Prostate gland (tissue), 2 donors: ENCODE results near the gene SERPINE2. TPM values are rescaled to one million over a fixed set of nuclear protein-coding genes. Genes with fewer than 3 reads are reported as not detected.
"Not testable (repeated sequence)": the region's sequence is repeated elsewhere in the genome, so short reads cannot be mapped to it uniquely, and the experiment has no call there.

ENCODE experiments used
- DNase-seq: peaks from one replicate; pipeline ENCODE4 v3.0.0-alpha.2; 2019; ENCODE audit warnings: low spot score
- H3K27ac ChIP-seq, 2 donors: fragments of 200-600 bp; sonication (generic); 2 replicates each; pipeline ENCODE4 v1.5.1; 2017 to 2019
- H3K27me3 ChIP-seq: fragments of 200-600 bp; sonication (generic); replicated peaks from 2 replicates; pipeline ENCODE4 v1.5.1; 2019; ENCODE audit not compliant: insufficient read depth
- H3K36me3 ChIP-seq, 2 donors: fragments of 200-600 bp; sonication (generic); 1 replicate in 1 of 2; 2 replicates in 1 of 2; pipeline versions ENCODE4 v1.5.1 to v1.8.1; 2017 to 2019
- H3K4me1 ChIP-seq: fragments of 200-600 bp; sonication (generic); replicated peaks from 2 replicates; pipeline ENCODE4 v1.5.1; 2019
- H3K4me3 ChIP-seq, 2 donors: fragments of 200-600 bp; sonication (generic); 2 replicates each; pipeline ENCODE4 v1.5.1; 2017 to 2019
- H3K9me3 ChIP-seq: fragments of 200-600 bp; sonication (generic); 2 replicates; pipeline ENCODE4 v1.5.1; 2017
- POLR2A ChIP-seq: fragments of 450-650 bp; IDR thresholded peaks from one replicate; pipeline ENCODE4 v1.6.1; 2016; ENCODE audit warnings: antibody characterized with exemption, mild to moderate bottlenecking
- POLR2AphosphoS5 ChIP-seq: sonication (generic); formaldehyde crosslinking; IDR thresholded peaks from one replicate; pipeline ENCODE4 v1.6.1; 2017; ENCODE audit warnings: antibody characterized with exemption
- WGBS: methylation state at CpG from one replicate; pipeline ENCODE4 v1.1.5; 2018; 5-methylcytosine and 5-hydroxymethylcytosine counted together
- intact Hi-C: fragments of 100-400 bp; cut with DNase I; formaldehyde crosslinking; loops from one replicate; pipeline ENCODE4 v1.14.2; 2022
- total RNA-seq, 2 donors: library from RNA; depleted of rRNA; stranded (reverse); fragments of >200 nt; gene quantifications; one replicate each; pipeline ENCODE4 v1.1.0, GENCODE V29; 2016
- TF ChIP-seq, protein P1 (sequence below), 4 experiments: fragments of 200-600 bp in 2 of 4; fragments of 450-650 bp in 2 of 4; sonication (generic) in 2 of 4; IDR thresholded peaks; 1 replicate in 3 of 4; 2 replicates in 1 of 4; pipeline ENCODE4 v1.5.1; 2016 to 2019; ENCODE audit warnings: antibody characterized with exemption in 4 of 4, mild to moderate bottlenecking in 2 of 4, moderate library complexity in 2 of 4

SERPINE2 gene
- total RNA-seq, 2 donors from 2014 or later, result 2.4 to 158 TPM

DNA sequence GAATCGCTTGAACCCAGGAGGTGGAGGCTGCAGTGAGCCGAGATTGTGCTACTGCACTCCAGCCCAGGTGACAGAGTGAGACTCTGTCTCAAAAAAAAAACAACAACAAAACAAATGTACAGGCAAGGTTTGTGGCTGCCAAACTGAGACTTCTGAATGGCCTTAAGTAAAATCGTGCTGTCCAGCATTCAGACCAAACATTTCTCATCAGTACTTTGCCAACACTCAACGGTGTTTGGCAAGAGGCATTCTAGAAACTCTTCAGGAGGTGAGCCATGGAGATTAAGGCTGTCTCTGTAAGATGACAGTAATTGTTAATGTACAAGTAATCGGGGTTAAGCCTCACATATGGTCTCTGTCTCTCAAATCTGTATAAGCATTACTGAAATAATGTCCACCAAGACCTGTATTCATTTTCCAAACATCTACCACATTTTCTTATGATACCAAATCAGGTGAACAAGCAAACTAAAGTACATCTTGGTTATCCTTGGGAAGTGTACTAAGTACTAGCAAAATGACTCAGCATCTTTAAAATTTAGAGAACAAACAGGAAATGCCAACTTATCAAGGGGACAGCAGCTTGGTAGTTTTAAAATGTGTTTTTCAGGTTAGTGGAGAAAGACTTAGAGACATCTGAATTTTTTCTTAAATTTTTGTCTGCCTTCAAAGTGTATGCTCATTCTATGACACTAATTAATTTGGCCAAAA lies 29.3 kb downstream of the SERPINE2 start:
- 77% methylated on average over 5 of the region's 5 CpGs for WGBS
- TF ChIP-seq POLR2AphosphoS5 (no peak), POLR2A (no peak)
- TF ChIP-seq, protein P1, sequence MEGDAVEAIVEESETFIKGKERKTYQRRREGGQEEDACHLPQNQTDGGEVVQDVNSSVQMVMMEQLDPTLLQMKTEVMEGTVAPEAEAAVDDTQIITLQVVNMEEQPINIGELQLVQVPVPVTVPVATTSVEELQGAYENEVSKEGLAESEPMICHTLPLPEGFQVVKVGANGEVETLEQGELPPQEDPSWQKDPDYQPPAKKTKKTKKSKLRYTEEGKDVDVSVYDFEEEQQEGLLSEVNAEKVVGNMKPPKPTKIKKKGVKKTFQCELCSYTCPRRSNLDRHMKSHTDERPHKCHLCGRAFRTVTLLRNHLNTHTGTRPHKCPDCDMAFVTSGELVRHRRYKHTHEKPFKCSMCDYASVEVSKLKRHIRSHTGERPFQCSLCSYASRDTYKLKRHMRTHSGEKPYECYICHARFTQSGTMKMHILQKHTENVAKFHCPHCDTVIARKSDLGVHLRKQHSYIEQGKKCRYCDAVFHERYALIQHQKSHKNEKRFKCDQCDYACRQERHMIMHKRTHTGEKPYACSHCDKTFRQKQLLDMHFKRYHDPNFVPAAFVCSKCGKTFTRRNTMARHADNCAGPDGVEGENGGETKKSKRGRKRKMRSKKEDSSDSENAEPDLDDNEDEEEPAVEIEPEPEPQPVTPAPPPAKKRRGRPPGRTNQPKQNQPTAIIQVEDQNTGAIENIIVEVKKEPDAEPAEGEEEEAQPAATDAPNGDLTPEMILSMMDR (IDR thresholded peaks at IDR 0.05), result no peak
- Histone ChIP-seq H3K36me3 (no peaks in the 10 kb centered on the region), H3K27me3 (no peaks in the 10 kb centered on the region), H3K4me1 (no peaks in the 10 kb centered on the region), H3K27ac (no peak overlapping the region), H3K4me3 (no peak overlapping the region), H3K9me3 (no peaks in the 10 kb centered on the region)
- no peak for DNase-seq
- intact Hi-C loops, result no loop called here

DNA sequence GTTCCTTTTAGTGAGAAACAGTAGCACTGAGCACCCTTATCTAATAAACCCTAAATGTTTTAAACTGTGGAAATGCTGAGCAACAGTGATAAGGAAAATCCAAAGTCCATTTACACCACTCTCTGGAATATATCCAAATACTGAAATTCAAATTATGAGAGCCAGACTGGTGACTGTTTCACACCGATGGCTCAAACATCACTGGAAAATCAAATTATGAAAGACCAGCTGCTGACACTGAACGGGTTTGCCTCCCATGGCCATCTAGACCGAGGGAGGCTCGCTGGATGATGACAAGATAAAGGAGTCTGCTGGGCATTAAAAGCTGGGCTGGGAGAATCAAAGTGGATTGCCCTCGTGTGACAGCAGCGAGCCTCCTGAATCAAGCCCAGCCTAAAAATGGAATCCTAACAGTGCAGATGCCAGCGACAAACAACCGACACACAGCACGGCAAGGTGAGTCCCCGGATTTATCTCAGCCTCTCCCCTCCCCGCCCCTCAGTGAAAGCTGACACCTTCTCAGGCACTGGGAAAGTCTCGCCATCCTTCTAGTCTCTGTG lies 30.3 kb downstream of the SERPINE2 start:
- TF ChIP-seq POLR2AphosphoS5, result no peak
- TF ChIP-seq, protein P1 (IDR thresholded peaks at IDR 0.05), result no peak
- no peak for TF ChIP-seq POLR2A
- no peaks in the 10 kb centered on the region for H3K9me3 ChIP-seq
- intact Hi-C loops, result no loop called here
- H3K27me3 ChIP-seq, result no peaks in the 10 kb centered on the region
- no peaks in the 10 kb centered on the region for H3K4me1 ChIP-seq
- WGBS, result 70% methylated on average over 12 of the region's 12 CpGs
- no peaks in the 10 kb centered on the region for H3K36me3 ChIP-seq
- no peak overlapping the region for H3K27ac ChIP-seq
- no peak for DNase-seq
- no peak overlapping the region for H3K4me3 ChIP-seq

DNA sequence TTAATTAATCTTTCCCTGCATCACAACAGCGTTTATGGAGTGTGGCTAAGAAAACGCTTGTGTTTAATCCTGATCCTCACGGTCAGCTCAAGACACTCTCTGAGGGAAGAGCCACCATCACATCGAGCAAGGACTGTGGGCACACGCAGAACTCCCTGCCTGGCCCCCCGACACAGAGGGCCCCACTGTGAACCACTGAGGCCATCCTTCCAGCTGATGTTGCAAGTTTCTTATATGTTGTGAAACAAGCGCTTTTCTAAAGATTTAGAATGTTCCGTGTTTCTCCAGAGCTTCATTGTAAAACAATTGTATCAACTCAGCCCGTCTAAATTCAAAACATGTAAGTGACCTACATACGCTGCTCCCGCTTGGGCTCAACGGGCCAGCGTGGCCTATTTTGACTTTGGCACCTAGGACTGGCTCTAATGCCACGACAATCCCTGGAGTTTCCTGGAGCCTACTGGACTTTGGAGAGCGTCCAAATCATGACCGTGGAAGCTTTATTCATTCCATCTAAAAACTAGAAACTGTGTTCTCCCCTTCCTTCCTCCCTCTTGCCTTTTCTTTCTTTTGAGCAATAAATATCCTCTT lies 34.9 kb downstream of the SERPINE2 start:
- intact Hi-C loops, result no loop called here
- no peak overlapping the region for H3K4me3 ChIP-seq
- no peaks in the 10 kb centered on the region for H3K36me3 ChIP-seq
- H3K4me1 ChIP-seq, result no peaks in the 10 kb centered on the region
- no peak for TF ChIP-seq POLR2AphosphoS5
- TF ChIP-seq POLR2A, result no peak
- no peak overlapping the region for H3K27ac ChIP-seq
- H3K27me3 ChIP-seq, result no peaks in the 10 kb centered on the region
- no peak for DNase-seq
- WGBS, result 82% methylated on average over 16 of the region's 16 CpGs
- H3K9me3 ChIP-seq, result no peaks in the 10 kb centered on the region

DNA sequence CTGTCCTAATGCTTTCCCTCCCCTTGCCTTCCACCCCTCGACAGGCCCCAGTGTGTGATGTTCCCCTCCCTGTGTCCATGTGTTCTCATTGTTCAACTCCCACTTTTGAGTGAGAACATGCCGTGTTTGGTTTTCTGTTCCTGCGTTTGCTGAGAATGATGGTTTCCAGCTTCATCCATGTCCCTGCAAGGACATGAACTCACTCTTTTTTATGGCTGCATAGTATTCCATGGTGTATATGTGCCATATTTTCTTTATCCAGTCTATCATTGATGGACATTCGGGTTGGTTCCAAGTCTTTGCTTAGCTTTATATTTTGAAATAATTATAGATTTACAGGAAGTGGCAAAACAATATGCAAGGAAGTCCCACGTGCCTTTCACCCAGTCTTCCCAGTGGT lies 38.4 kb downstream of the SERPINE2 start:
- WGBS, result 95% methylated on average over 5 of the region's 5 CpGs
- H3K4me1 ChIP-seq, H3K27ac ChIP-seq, intact Hi-C loops, H3K27me3 ChIP-seq, H3K36me3 ChIP-seq, H3K9me3 ChIP-seq, H3K4me3 ChIP-seq, DNase-seq: not testable (repeated sequence)

DNA sequence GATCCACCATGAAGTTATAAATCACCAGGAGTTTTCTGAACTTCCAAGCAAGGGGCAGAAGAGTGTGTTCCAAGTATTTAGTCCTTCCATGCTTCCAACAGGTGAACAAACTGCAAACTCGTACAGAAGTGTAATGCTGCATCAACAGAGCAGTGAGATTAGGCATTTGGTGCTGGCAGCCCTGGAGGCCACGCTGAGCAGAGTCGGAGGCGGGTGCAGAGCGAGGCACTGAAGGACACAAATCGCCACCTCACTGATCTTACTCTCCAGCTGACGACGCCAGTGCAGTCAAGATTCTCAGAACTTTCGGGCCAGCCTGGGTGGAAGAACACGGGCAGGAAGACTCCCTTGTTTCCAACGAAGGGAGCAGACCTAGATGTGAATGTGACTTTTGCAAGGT lies 39.2 kb downstream of the SERPINE2 start:
- Histone ChIP-seq H3K4me3 (no peak overlapping the region), H3K27ac (no peak overlapping the region), H3K4me1 (no peaks in the 10 kb centered on the region), H3K9me3 (no peaks in the 10 kb centered on the region), H3K36me3 (no peaks in the 10 kb centered on the region), H3K27me3 (no peaks in the 10 kb centered on the region)
- no peak for TF ChIP-seq POLR2A
- TF ChIP-seq POLR2AphosphoS5, result no peak
- TF ChIP-seq, protein P1 (IDR thresholded peaks at IDR 0.05), result no peak
- 85% methylated on average over 11 of the region's 11 CpGs for WGBS
- no peak for DNase-seq
- intact Hi-C loops, result loop anchor here (10.0 kb wide), 1 partner anchor 365 kb away; no protein-coding TSS in a partner anchor
